Stimulated activated CD8-positive, alpha-beta memory T cell treated with anti-CD3 and anti-CD28 coated beads, Interleukin-15, amount 100 ng/mL, for 24 hours (primary cell): ENCODE results near the gene JPT1.
"Not testable (repeated sequence)": the region's sequence is repeated elsewhere in the genome, so short reads cannot be mapped to it uniquely, and the experiment has no call there.

Experiments used
- DNase-seq: peaks from one replicate; pipeline ENCODE4 v3.0.0-alpha.2; 2020; ENCODE audit warnings: low read depth

The JPT1 gene

GRCh38 chr17:75155191-75155601 lies 884 bp upstream of the JPT1 start:
- DNase-seq = no peak

- no peak for DNase-seq
Observed at GRCh38 chr17:75153780-75154194, 525 bp downstream of the JPT1 start.

GRCh38 chr17:75152922-75153779 lies 1.2 kb downstream of the JPT1 start:
- DNase-seq = no peak

- DNase-seq = no peak
Observed at GRCh38 chr17:75152523-75152921, 1.8 kb downstream of the JPT1 start.

GRCh38 chr17:75151930-75152329 lies 2.4 kb downstream of the JPT1 start:
- DNase-seq = no peak

GRCh38 chr17:75147878-75148546 lies 6.3 kb downstream of the JPT1 start:
- DNase-seq = no peak

GRCh38 chr17:75146592-75146991 lies 7.7 kb downstream of the JPT1 start:
- DNase-seq = no peak

GRCh38 chr17:75144816-75145512 lies 9.3 kb downstream of the JPT1 start:
- no peak for DNase-seq

- no peak for DNase-seq
Observed at GRCh38 chr17:75142236-75142971, 11.9 kb downstream of the JPT1 start.

- DNase-seq = no peak
Observed at GRCh38 chr17:75138519-75138918, 15.8 kb downstream of the JPT1 start.

- not testable (repeated sequence) for DNase-seq
Observed at GRCh38 chr17:75137762-75138161, 16.6 kb downstream of the JPT1 start.

GRCh38 chr17:75135946-75136345 lies 18.4 kb downstream of the JPT1 start:
- DNase-seq = no peak

GRCh38 chr17:75135452-75135851 lies 18.9 kb downstream of the JPT1 start:
- no peak for DNase-seq

- DNase-seq = not testable (repeated sequence)
Observed at GRCh38 chr17:75133607-75134347, 20.5 kb downstream of the JPT1 start.

- DNase-seq = no peak
Observed at GRCh38 chr17:75133001-75133400, 21.3 kb downstream of the JPT1 start.

- not testable (repeated sequence) for DNase-seq
Observed at GRCh38 chr17:75132018-75133000, 22.0 kb downstream of the JPT1 start.

GRCh38 chr17:75131278-75132017 lies 22.9 kb downstream of the JPT1 start, which contains the start of gene NT5C:
Gene NT5C, minus strand, starts transcription at chr17:75131742. Its CDS starts 35 bp downstream, at chr17:75131707.
- peak; percentile 55 for DNase-seq

- no peak for DNase-seq
Observed at GRCh38 chr17:75130632-75131277, 23.6 kb downstream of the JPT1 start.
